Activated CD4-positive, alpha-beta T cell treated with anti-CD3 and anti-CD28 coated beads, Interleukin-2, amount 10 ng/mL, durations not matched to agents 7 days and 5 days (primary cell): ENCODE results near the gene TRIM48. TPM values are rescaled to one million over a fixed set of nuclear protein-coding genes. Genes with fewer than 3 reads are reported as not detected.
"Not testable (repeated sequence)": the region's sequence is repeated elsewhere in the genome, so short reads cannot be mapped to it uniquely, and the experiment has no call there.

Experiments used
- CTCF ChIA-PET: fragments of 350-600 bp; sonication (Branson Sonifier 250); formaldehyde crosslinking; loops from one replicate; lab custom pipeline; 2021; ENCODE audit warnings: antibody characterized with exemption; lab: Charles Lee
- POLR2A ChIA-PET: fragments of 350-600 bp; sonication (Branson Sonifier 250); formaldehyde crosslinking; loops from one replicate; lab custom pipeline; 2021; ENCODE audit warnings: antibody characterized with exemption; lab: Charles Lee
- DNase-seq: peaks from one replicate; pipeline ENCODE4 v3.0.0-alpha.2; 2020
- H3K27ac Mint-ChIP-seq: one replicate; pipeline ENCODE4 v1.8.0; 2021; ENCODE audit warnings: mild to moderate bottlenecking, moderate library complexity, mixed read lengths
- H3K27me3 Mint-ChIP-seq: one replicate; pipeline ENCODE4 v1.8.0; 2021; ENCODE audit warnings: mixed read lengths
- H3K36me3 Mint-ChIP-seq: one replicate; pipeline ENCODE4 v1.8.0; 2021; ENCODE audit warnings: low read depth, mixed read lengths
- H3K4me1 Mint-ChIP-seq: one replicate; pipeline ENCODE4 v1.8.0; 2021; ENCODE audit warnings: mixed read lengths
- H3K4me3 Mint-ChIP-seq: one replicate; pipeline ENCODE4 v1.8.0; 2021; ENCODE audit warnings: mild to moderate bottlenecking, moderate library complexity, mixed read lengths
- H3K9me3 Mint-ChIP-seq: one replicate; pipeline ENCODE4 v1.8.0; 2021; ENCODE audit warnings: mixed read lengths
- total RNA-seq, 2 experiments: library from RNA; stranded (reverse); gene quantifications; one replicate each; pipeline ENCODE4 v1.2.3, GENCODE V29; 2021

TRIM48 gene
- not detected for total RNA-seq

- H3K27ac Mint-ChIP-seq, POLR2A ChIA-PET, H3K36me3 Mint-ChIP-seq, DNase-seq, CTCF ChIA-PET, H3K4me1 Mint-ChIP-seq, H3K27me3 Mint-ChIP-seq, H3K4me3 Mint-ChIP-seq: not testable (repeated sequence)
- peaks cover 16% of the 10 kb centered on the region for H3K9me3 Mint-ChIP-seq
Observed at GRCh38 chr11:55261855-55262254, at the start of gene TRIM48. TSS of gene TRIM48 (plus strand) at chr11:55262155. CDS start at chr11:55262268, 113 bp downstream.

GRCh38 chr11:55238316-55238715 is 23.6 kb upstream of the TRIM48 start:
- H3K36me3 Mint-ChIP-seq, H3K27ac Mint-ChIP-seq, POLR2A ChIA-PET, H3K4me3 Mint-ChIP-seq, CTCF ChIA-PET, H3K4me1 Mint-ChIP-seq, DNase-seq, H3K27me3 Mint-ChIP-seq: not testable (repeated sequence)
- H3K9me3 Mint-ChIP-seq: peaks cover 22% of the 10 kb centered on the region

GRCh38 chr11:55263081-55263480 is 1.1 kb downstream of the TRIM48 start:
- H3K27ac Mint-ChIP-seq: no peak overlapping the region

More at GRCh38 chr11:55263081-55263480, 1.1 kb downstream of the TRIM48 start:
- H3K27me3 Mint-ChIP-seq: no peaks in the 10 kb centered on the region
- H3K4me1 Mint-ChIP-seq: no peaks in the 10 kb centered on the region
- peaks cover 20% of the 10 kb centered on the region for H3K9me3 Mint-ChIP-seq
- no peak overlapping the region for H3K4me3 Mint-ChIP-seq
- ChIA-PET CTCF (no interaction called here), POLR2A (no interaction called here)
- no peaks in the 10 kb centered on the region for H3K36me3 Mint-ChIP-seq
- DNase-seq: no peak

Other genes starting within 250 kb of the TRIM48 start
- gene OR4A16, start 81.0 kb downstream of the TRIM48 start, total RNA-seq: not detected
- not detected for gene OR4A15, start 105.8 kb downstream of the TRIM48 start, total RNA-seq